Activated CD8-positive, alpha-beta memory T cell treated with anti-CD3 and anti-CD28 coated beads, Interleukin-2, amount 50 U/mL, for 24 hours (primary cell): ENCODE measurements around the gene GRIA3.

ENCODE experiments used
- DNase-seq: peaks from one replicate; pipeline ENCODE4 v3.0.0-alpha.2; 2020; ENCODE audit errors: extremely low read depth

GRIA3 gene

GRCh38 chrX:123199338-123199737 lies 15.3 kb downstream of the GRIA3 start:
- DNase-seq, result no peak

DNA sequence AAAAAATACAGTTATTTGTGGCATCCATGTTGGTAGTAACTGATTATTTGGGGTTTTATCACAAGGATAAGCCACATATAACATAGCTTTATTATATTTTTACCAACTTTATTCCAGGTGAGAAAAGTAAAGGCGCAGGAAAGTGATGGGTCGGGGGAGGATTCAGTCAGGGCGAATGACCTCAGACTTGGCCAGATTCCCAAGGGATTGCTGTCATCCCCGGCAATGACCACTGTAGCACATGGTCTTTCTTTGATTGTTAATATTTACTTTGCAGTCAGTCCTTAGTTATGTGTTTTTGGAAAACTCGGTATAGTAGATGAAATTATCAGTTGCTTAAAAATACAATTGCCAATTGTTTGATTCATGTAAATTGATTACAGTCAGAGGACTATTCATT lies 17.6 kb downstream of the GRIA3 start:
- DNase-seq, result no peak

GRCh38 chrX:123202523-123202922 lies 18.4 kb downstream of the GRIA3 start:
- no peak for DNase-seq

DNA sequence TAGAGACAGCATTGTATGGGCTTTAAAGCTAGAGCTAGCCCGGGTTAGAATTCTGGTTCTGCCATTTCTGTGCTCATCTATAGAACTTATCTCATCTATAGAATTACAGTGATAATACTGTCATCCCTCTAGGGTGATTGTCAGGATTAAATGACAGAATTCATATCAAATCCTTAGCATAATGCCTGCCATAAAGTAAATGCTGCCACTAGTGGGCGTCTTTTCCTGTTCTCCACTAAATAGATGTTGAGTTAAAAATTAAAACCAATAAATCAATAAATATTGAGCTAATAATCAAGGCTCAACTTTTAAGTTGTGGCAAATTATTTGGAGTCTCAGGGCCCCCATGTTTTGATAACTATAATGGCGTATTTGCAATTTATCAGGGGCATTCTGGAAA lies 19.7 kb downstream of the GRIA3 start:
- DNase-seq, result no peak

- DNase-seq, result no peak
Observed at GRCh38 chrX:123206176-123206575, 22.1 kb downstream of the GRIA3 start.

DNA sequence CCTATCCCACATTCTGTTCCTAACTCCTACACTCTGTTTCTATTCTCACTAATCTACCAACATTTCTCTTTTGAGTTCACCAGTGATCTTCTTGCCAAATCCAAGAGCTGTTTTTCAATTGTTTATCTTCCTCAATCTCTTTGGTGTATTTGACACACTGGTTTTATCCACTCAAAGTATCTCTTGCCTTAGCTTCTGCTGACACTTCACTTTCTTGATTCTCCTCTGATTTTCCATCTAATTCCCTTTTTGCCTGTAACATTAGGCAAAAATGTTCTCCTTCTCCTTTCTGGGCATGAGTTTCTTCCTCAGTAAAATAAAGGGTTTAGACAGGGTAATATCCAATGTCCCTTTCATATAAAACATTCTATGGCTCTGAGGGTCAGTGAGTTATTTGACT lies 26.2 kb downstream of the GRIA3 start:
- DNase-seq, result no peak

DNA sequence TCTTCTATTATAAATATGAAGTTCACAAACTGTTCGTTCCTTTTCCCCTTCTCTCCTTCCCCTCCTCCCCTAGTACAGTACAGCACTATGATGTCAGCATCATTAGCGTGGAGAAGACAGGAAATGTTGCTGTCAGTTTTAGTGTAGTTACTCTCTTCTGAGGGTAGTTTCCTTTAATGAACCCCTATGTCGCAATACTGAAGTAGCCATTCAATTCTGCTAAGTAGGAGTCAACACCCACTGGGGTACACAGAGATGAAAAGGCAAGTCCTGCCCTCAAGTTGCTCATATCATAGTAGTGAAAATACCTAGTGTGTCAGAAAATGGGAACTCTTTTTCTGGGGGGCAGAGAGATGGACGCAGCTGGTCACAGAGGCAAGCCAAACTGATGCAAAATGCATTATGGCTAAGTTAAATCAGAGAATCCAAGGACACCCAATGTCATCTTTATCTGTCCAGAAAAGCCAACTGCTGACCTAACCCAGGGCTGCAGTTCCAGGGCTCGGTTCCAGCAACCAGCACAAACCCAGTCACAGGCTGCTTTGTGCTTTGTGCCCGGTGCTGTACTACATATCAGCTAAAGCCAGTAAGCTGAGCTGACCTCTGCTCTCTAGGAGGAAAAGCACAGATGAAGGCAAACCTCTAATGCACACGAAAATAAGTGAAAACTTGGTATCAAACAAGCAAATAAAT lies 31.5 kb downstream of the GRIA3 start:
- DNase-seq, result no peak

DNA sequence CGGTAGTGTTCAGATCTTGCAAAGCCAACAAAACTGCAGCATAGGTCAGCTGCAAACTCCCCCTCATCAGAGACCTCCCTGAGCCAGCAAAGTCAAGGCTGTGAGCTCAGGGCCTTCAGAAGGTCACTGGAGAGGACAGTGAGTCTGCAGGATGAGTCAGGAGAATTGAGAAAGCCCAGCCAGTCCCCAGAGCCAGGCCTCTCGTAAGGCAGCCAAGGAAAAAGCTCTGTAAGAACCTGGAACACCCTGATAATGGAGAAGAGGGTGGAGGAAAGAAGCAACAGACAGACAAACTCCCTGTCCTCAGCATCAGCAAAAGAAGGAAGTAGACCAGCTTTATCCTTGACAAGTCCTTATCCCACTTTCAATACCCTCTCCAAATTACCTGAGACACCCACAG lies 33.0 kb downstream of the GRIA3 start:
- no peak for DNase-seq

GRCh38 chrX:123217728-123218127 lies 33.6 kb downstream of the GRIA3 start:
- DNase-seq, result no peak

DNA sequence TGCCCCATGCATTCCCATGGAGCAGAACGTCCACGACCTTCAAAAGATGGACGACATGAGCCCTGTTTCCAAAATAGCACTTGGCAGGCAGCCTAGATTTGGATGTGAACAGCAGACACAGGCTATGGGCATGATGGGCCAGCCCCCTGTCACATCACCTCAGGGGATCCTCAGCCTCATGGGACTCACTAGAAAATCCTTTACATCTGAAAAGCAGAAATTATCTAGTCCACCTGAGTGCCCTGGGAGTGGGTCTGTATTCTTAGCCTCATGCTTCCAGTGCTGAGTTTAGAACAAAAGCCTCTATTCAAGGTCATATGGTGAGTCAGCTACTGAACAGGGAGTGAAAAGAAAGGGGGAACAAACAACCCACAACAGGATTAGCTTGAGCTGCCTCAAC lies 35.8 kb downstream of the GRIA3 start:
- DNase-seq, result no peak

DNA sequence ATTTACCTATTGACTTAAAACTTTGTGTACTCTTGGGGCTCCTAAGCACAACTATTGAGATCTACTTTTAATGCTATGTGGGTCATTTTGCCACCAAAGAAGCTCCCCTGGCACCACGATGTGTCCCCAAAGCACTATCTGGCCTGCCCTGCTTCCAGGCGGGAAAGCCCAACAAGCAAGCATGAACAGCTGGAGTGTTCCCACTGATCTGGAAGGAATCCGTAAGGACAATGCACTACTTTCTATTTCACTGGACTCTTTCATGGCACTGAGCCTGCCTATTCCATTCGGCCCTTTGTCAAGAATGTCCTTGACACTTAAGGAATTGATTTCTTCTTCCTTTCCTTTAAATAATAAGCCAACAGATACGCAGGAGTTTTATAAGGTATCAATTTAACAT lies 38.8 kb downstream of the GRIA3 start:
- no peak for DNase-seq

- no peak for DNase-seq
Observed at GRCh38 chrX:123223409-123223808, 39.3 kb downstream of the GRIA3 start.

GRCh38 chrX:123223859-123224258 lies 39.8 kb downstream of the GRIA3 start:
- no peak for DNase-seq

DNA sequence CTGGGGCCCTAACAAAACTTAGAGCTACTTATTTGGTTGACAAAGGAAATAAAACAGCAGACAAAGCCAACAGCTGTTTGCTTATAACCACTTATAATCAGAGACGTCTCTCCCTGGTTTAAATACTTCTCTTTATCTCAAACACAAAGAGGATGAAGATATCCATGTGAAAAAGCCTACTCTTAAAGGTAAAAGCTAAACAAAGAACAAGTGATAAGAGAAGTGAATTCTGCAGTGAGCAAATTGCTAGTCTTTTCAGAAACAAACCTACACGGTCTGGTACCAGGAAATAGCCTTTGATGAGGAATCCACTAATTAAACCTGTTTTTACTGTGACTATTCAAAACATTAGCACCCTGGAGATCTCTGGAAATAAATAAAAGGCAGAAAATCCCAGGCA lies 46.7 kb downstream of the GRIA3 start:
- no peak for DNase-seq

GRCh38 chrX:123236859-123237258 lies 52.8 kb downstream of the GRIA3 start:
- no peak for DNase-seq

DNA sequence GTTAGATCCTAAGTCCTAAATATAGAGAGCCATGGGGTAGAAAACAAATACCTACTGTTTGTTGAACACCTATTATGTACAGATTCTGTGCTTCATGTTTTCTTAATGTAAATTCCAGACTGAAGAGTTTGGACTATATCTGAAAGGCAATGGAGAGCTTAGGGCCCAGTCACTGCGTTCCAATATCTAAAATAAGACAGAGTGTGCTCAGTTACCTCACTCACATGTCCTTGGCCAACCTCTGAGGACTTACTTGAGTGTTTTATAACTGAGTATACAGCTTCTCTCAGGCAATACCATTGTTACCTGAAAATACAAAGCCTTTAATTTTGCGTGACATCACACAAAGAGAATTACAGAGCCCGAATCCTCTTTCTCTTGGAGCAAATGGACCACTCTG lies 53.2 kb downstream of the GRIA3 start:
- DNase-seq, result no peak

DNA sequence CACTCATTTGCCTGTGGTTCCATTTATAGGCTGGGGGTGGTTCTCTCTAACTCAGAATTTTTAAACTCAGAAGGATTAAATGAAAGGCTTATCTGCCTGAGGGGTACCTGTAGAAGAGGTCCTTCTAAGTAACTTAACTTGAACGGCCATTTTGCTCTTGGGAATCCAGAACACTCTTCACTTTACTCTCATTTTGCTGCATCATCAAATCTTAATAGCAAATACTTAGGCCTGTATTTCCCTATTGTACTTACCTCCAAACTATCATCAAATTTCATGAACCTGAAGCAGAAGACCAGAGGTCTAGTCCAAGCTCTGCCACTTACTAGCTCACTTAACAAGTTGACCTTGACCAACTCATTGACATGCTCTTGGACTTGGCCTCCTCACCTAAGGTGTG lies 70.4 kb downstream of the GRIA3 start:
- DNase-seq, result no peak

DNA sequence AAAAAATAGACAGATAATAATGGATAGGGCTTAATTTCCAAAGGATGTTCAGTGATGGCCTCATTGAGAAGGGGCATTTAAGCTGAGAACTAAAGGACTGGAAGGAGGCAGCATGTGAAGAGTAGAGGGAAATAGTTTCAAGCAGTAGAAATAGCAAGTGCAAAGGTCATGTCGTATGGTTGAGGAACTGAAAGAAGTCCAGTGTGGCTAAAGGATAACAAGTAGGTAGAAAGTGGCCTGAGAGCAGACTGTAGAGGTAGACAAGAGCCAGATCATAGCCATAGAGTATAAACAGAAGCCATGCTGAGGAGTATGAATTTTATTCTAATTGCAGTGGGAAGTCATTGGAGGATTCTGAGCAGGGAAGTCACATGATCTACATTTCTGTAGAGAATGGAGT lies 72.3 kb downstream of the GRIA3 start:
- DNase-seq, result no peak

- no peak for DNase-seq
Observed at GRCh38 chrX:123260920-123261418, 76.9 kb downstream of the GRIA3 start.

DNA sequence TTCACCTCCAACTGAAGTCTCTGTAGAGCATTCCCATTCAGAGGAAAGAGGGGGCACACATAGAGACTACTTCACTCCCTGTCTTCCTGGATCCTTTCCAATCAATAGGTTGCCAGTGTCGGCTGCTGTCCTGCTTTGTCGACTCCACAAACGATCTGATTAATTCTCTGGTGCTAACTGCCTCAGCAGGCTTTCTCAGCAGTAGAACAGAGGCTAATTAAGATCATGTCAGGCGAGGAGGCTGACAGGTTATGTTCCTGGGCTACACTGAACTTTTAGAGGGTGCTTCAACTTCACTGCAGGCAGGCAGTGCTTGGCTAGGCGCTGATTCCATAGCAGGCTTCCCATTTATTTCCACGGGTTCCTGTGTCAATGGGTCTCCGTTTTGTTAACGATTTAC lies 79.2 kb downstream of the GRIA3 start:
- no peak for DNase-seq

GRCh38 chrX:123263747-123264146 lies 79.7 kb downstream of the GRIA3 start:
- DNase-seq, result no peak

DNA sequence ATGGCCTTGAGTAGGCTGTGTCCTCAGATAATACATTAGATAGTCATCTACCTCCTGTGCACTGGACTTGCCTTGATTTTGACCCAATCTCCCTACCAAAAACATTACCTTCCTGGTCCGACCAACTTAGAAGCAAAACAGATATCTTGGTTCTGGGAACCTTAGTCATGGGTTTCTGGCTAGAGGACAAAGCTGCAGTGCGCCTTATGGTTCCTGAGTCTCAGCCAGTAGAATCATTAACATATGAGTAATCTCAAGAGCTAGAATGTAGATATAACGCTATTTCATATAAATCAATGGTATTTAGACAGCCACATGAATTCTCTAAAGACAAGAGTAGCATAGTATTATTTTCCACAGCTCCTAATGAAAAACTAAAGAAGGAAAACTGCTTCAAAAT lies 83.1 kb downstream of the GRIA3 start:
- DNase-seq, result no peak

- no peak for DNase-seq
Observed at GRCh38 chrX:123271902-123272301, 87.8 kb downstream of the GRIA3 start.

DNA sequence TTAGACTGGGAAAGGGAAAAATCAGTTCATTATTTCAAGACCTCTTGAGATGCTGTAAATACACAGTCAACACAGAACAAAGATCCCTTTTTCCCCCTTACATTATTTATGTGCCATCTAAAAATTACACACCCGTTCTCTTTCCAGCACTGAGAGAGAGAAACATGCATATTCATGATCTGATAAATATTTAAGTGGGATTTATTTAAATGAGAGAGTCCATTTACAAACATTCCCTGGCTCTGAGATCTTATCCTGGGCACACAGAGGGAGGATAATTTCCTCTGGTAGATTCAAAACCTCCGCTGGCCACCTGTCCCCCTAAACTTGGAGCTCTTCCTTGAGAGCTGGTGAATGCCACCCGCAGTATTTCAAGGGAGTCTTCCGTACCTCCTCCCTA lies 88.6 kb downstream of the GRIA3 start:
- DNase-seq, result no peak
